ENCODE results near the gene TMEM232. TPM values are rescaled to one million over a fixed set of nuclear protein-coding genes. Genes with fewer than 3 reads are reported as not detected.
A peak's percentile ranks its signal among the peaks of the same experiment; 100 is the strongest.

The TMEM232 gene
- total and polyA plus RNA-seq, 2 of the 4 experiments (the other 2 are of a cell fraction) = 0.17 to 0.36 TPM

- WGBS, 2 experiments (ENCODE audit: extremely low coverage in 2 of 2, insufficient read length in 1 of 2) = no CpG with 5 or more reads among the region's 3 CpGs
Observed at GRCh38 chr5:110681109-110681508, 45.4 kb downstream of the TMEM232 start.

More at GRCh38 chr5:110681109-110681508, 45.4 kb downstream of the TMEM232 start:
- Histone ChIP-seq H2AK5ac (ENCODE audit: low read depth, low read length) (no peak overlapping the region), H4K5ac (ENCODE audit: low read depth, low read length) (no peak overlapping the region), H3K36me3 (ENCODE audit: control insufficient read depth, insufficient read depth, low read length) (no peaks in the 10 kb centered on the region), H3K4me3 (ENCODE audit: insufficient read depth, low read depth, low read length) (no peak overlapping the region), H3K56ac (ENCODE audit: extremely low read depth, insufficient read depth, low read length) (no peak overlapping the region), H3K14ac (replicated peaks; ENCODE audit: low read depth, low read length) (no peak overlapping the region), H3K9ac (ENCODE audit: low read depth, low read length) (no peak overlapping the region), H4K8ac (ENCODE audit: low read depth in 2 of 2, low read length in 2 of 2) (no peak overlapping the region), H4K91ac (ENCODE audit: insufficient read depth, low read depth, low read length) (no peak overlapping the region), H2AK9ac (replicated peaks; ENCODE audit: low read depth, low read length, poor library complexity) (no peak overlapping the region), H2BK120ac (ENCODE audit: low read depth, low read length) (no peak overlapping the region), H2BK15ac (ENCODE audit: low read depth, low read length) (no peak overlapping the region), H3K4me2 (ENCODE audit: low read depth, low read length) (no peak overlapping the region), H3K9me3 (ENCODE audit: control insufficient read depth, insufficient read depth, low read length) (no peaks in the 10 kb centered on the region), H3K23ac (ENCODE audit: low read depth, low read length) (no peak overlapping the region), H2BK5ac (ENCODE audit: low read depth, low read length, poor library complexity, severe bottlenecking) (no peak overlapping the region), H3K79me1 (ENCODE audit: low read depth in 1 of 2, low read length in 2 of 2) (no peaks in the 10 kb centered on the region), H3K4ac (ENCODE audit: low read depth, low read length) (no peak overlapping the region), H2BK20ac (ENCODE audit: low read depth, low read length) (no peak overlapping the region), H4K20me1 (ENCODE audit: insufficient read depth, low read length) (no peaks in the 10 kb centered on the region), H3K18ac (ENCODE audit: low read depth, low read length) (no peak overlapping the region), H3K27me3 (ENCODE audit: control insufficient read depth, insufficient read depth, low read length) (no peaks in the 10 kb centered on the region), H2AFZ (replicated peaks; ENCODE audit: low read length, poor library complexity) (peak overlapping the region; percentile 39), H3K4me1 (ENCODE audit: control insufficient read depth, insufficient read depth, low read length) (no peaks in the 10 kb centered on the region), H3K27ac (ENCODE audit: insufficient read depth, low read length) (no peak overlapping the region), H3K9me1 (ENCODE audit: insufficient read depth, low read length) (no peaks in the 10 kb centered on the region)
- dilution Hi-C loops (cut with HindIII; ENCODE audit: low sequenced_read_pairs, unreplicated experiment) (no loop called here), in situ Hi-C loops (cut with MboI; ENCODE audit: low sequenced_read_pairs) (no loop called here), intact Hi-C loops (cut with micrococcal nuclease) (no loop called here)
- no peak for ATAC-seq (ENCODE audit: low read depth)
- no TSS peak for BruUV-seq (replicated peaks)
- CTCF ChIA-PET = no interaction called here
- POLR2A ChIA-PET (ENCODE audit: unreplicated experiment) = no interaction called here
- DNase-seq = no peak
- no peak for TF ChIP-seq FOS (IDR thresholded peaks at IDR 0.05; ENCODE audit: low read depth, low read length)
- no peak for TF ChIP-seq MAZ (IDR thresholded peaks at IDR 0.05; ENCODE audit: borderline replicate concordance, low read depth, low read length)
- TF ChIP-seq NFE2L2 (IDR thresholded peaks at IDR 0.05; ENCODE audit: low read depth, low read length) = no peak
- no peak for TF ChIP-seq CHD1 (IDR thresholded peaks at IDR 0.05; ENCODE audit: low read depth, low read length)
- no peak for TF ChIP-seq CEBPB (IDR thresholded peaks at IDR 0.05; ENCODE audit: low read depth, low read length)
- TF ChIP-seq USF2 (IDR thresholded peaks at IDR 0.05; ENCODE audit: low read depth, low read length) = no peak
- no peak for TF ChIP-seq CTCF (conservative IDR thresholded peaks at IDR 0.05; ENCODE audit: low read depth, low read length)
- TF ChIP-seq ELK1 (IDR thresholded peaks at IDR 0.05; ENCODE audit: borderline replicate concordance, low read depth, low read length) = no peak
- TF ChIP-seq MAFK (IDR thresholded peaks at IDR 0.05; ENCODE audit: low read depth, low read length) = no peak
- no peak for TF ChIP-seq RFX5 (IDR thresholded peaks at IDR 0.05; ENCODE audit: low read depth, low read length)
- TF ChIP-seq RCOR1 (IDR thresholded peaks at IDR 0.05; ENCODE audit: insufficient replicate concordance, low read length) = no peak
- no peak for TF ChIP-seq RAD21 (IDR thresholded peaks at IDR 0.05; ENCODE audit: low read length)
- TF ChIP-seq POLR2A (IDR thresholded peaks at IDR 0.05; ENCODE audit: low read depth, low read length) = no peak
- TF ChIP-seq BHLHE40 (IDR thresholded peaks at IDR 0.05; ENCODE audit: low read depth, low read length) = no peak
- TF ChIP-seq SMC3 (IDR thresholded peaks at IDR 0.05; ENCODE audit: low read depth, low read length) = no peak
- TF ChIP-seq MXI1 (IDR thresholded peaks at IDR 0.05; ENCODE audit: borderline replicate concordance, low read depth, low read length) = no peak
